Kidney glomerular epithelial cell (primary cell): ENCODE results near the gene LYSMD1.

Experiments
- DNase-seq: peaks from one replicate; lab custom pipeline; 2025; lab: John Stamatoyannopoulos, UW

The LYSMD1 gene

GRCh38 chr1:151175863-151176262, 10.2 kb upstream of the LYSMD1 start, which contains the start of gene TMOD4:
Gene TMOD4 (minus strand): TSS chr1:151175981. CDS start chr1:151174875, 1,106 bp downstream.
- no peak for DNase-seq

- DNase-seq = no peak
These were observed 9.5 kb upstream of the LYSMD1 start for GRCh38 chr1:151175041-151175741.

GRCh38 chr1:151171190-151171589, 5.5 kb upstream of the LYSMD1 start:
- DNase-seq = no peak

- DNase-seq = no peak
These were observed 1.4 kb upstream of the LYSMD1 start for GRCh38 chr1:151167116-151167515.

GRCh38 chr1:151166505-151166956, 829 bp upstream of the LYSMD1 start:
- peak; percentile 29 for DNase-seq

GRCh38 chr1:151165281-151165737, 393 bp downstream of the LYSMD1 start:
- no peak for DNase-seq

- no peak for DNase-seq
These were observed 896 bp downstream of the LYSMD1 start for GRCh38 chr1:151164732-151165280.

GRCh38 chr1:151159373-151159772, 6.3 kb downstream of the LYSMD1 start:
- no peak for DNase-seq

GRCh38 chr1:151158751-151159251, 6.9 kb downstream of the LYSMD1 start:
- no peak for DNase-seq

- DNase-seq = no peak
These were observed 7.4 kb downstream of the LYSMD1 start for GRCh38 chr1:151158326-151158725.

- DNase-seq = no peak
These were observed 8.6 kb downstream of the LYSMD1 start for GRCh38 chr1:151157067-151157531.

- no peak for DNase-seq
These were observed 9.2 kb downstream of the LYSMD1 start, which contains the start of gene TNFAIP8L2 for GRCh38 chr1:151156515-151156819. Gene TNFAIP8L2 (plus strand): TSS chr1:151156649. CDS start chr1:151158698, 2,049 bp downstream.

- DNase-seq = no peak
These were observed 18.0 kb downstream of the LYSMD1 start for GRCh38 chr1:151147665-151148064.

- peak; percentile 75 for DNase-seq
These were observed 18.6 kb downstream of the LYSMD1 start for GRCh38 chr1:151147132-151147503.

- DNase-seq = peak; percentile 80
These were observed 19.1 kb downstream of the LYSMD1 start, which contains the start of gene SEMA6C for GRCh38 chr1:151146412-151147131. Gene SEMA6C (minus strand): TSS chr1:151146631. CDS start chr1:151142621, 4,010 bp downstream.

- DNase-seq = no peak
These were observed 19.7 kb downstream of the LYSMD1 start for GRCh38 chr1:151146072-151146411.

GRCh38 chr1:151145304-151146071, 20.2 kb downstream of the LYSMD1 start:
- DNase-seq = no peak

- DNase-seq = no peak
These were observed 21.0 kb downstream of the LYSMD1 start for GRCh38 chr1:151144474-151145303.

GRCh38 chr1:151143986-151144385, 21.7 kb downstream of the LYSMD1 start:
- no peak for DNase-seq

GRCh38 chr1:151143057-151143435, 22.7 kb downstream of the LYSMD1 start:
- DNase-seq = no peak
